ENCODE results near the gene CITED4.

CITED4 gene

GRCh38 chr1:40857737-40858136 lies 4.4 kb downstream of the CITED4 start:
- DNase-seq (ENCODE audit: low read depth in 1 of 2, low spot score in 1 of 2), result no peak
- TF ChIP-seq JUND (IDR thresholded peaks at IDR 0.05; ENCODE audit: low read depth), result no peak
- in situ Hi-C loops (cut with HindIII; ENCODE audit: low pct_unique_long_range_greater_than_20kb, low sequenced_read_pairs), result no loop called here

GRCh38 chr1:40856656-40857302 lies 5.4 kb downstream of the CITED4 start:
- TF ChIP-seq JUND (IDR thresholded peaks at IDR 0.05; ENCODE audit: low read depth), result no peak
- DNase-seq (ENCODE audit: low read depth in 1 of 2, low spot score in 1 of 2), result no peak
- in situ Hi-C loops (cut with HindIII; ENCODE audit: low pct_unique_long_range_greater_than_20kb, low sequenced_read_pairs), result no loop called here

GRCh38 chr1:40856116-40856515 lies 6.0 kb downstream of the CITED4 start:
- DNase-seq (ENCODE audit: low read depth in 1 of 2, low spot score in 1 of 2), result no peak

GRCh38 chr1:40855513-40855912 lies 6.7 kb downstream of the CITED4 start:
- in situ Hi-C loops (cut with HindIII; ENCODE audit: low pct_unique_long_range_greater_than_20kb, low sequenced_read_pairs), result no loop called here
- no peak for DNase-seq (ENCODE audit: low read depth in 1 of 2, low spot score in 1 of 2)
- no peak for TF ChIP-seq JUND (IDR thresholded peaks at IDR 0.05; ENCODE audit: low read depth)

More at GRCh38 chr1:40856116-40856515, 6.0 kb downstream of the CITED4 start:
- TF ChIP-seq JUND (IDR thresholded peaks at IDR 0.05; ENCODE audit: low read depth), result no peak
- in situ Hi-C loops (cut with HindIII; ENCODE audit: low pct_unique_long_range_greater_than_20kb, low sequenced_read_pairs), result no loop called here

GRCh38 chr1:40853885-40854170 lies 8.3 kb downstream of the CITED4 start:
- TF ChIP-seq JUND (IDR thresholded peaks at IDR 0.05; ENCODE audit: low read depth), result no peak
- in situ Hi-C loops (cut with HindIII; ENCODE audit: low pct_unique_long_range_greater_than_20kb, low sequenced_read_pairs), result no loop called here
- DNase-seq (ENCODE audit: low read depth in 1 of 2, low spot score in 1 of 2), result no peak

GRCh38 chr1:40853113-40853884 lies 8.9 kb downstream of the CITED4 start:
- no peak for DNase-seq (ENCODE audit: low read depth in 1 of 2, low spot score in 1 of 2)
- in situ Hi-C loops (cut with HindIII; ENCODE audit: low pct_unique_long_range_greater_than_20kb, low sequenced_read_pairs), result no loop called here
- TF ChIP-seq JUND (IDR thresholded peaks at IDR 0.05; ENCODE audit: low read depth), result no peak

GRCh38 chr1:40851643-40852042 lies 10.5 kb downstream of the CITED4 start:
- in situ Hi-C loops (cut with HindIII; ENCODE audit: low pct_unique_long_range_greater_than_20kb, low sequenced_read_pairs), result no loop called here
- DNase-seq (ENCODE audit: low read depth in 1 of 2, low spot score in 1 of 2), result no peak
- TF ChIP-seq JUND (IDR thresholded peaks at IDR 0.05; ENCODE audit: low read depth), result no peak

- TF ChIP-seq JUND (IDR thresholded peaks at IDR 0.05; ENCODE audit: low read depth), result no peak
- in situ Hi-C loops (cut with HindIII; ENCODE audit: low pct_unique_long_range_greater_than_20kb, low sequenced_read_pairs), result no loop called here
- peak; percentile 30 to 69 for DNase-seq (ENCODE audit: low read depth in 1 of 2, low spot score in 1 of 2)
Observed at GRCh38 chr1:40849801-40850592, 12.2 kb downstream of the CITED4 start.

GRCh38 chr1:40848530-40849189 lies 13.5 kb downstream of the CITED4 start:
- peak; percentile 31 to 88 for DNase-seq (ENCODE audit: low read depth in 1 of 2, low spot score in 1 of 2)
- TF ChIP-seq JUND (IDR thresholded peaks at IDR 0.05; ENCODE audit: low read depth), result no peak
- in situ Hi-C loops (cut with HindIII; ENCODE audit: low pct_unique_long_range_greater_than_20kb, low sequenced_read_pairs), result no loop called here

- no peak for DNase-seq (ENCODE audit: low read depth in 1 of 2, low spot score in 1 of 2)
- no peak for TF ChIP-seq JUND (IDR thresholded peaks at IDR 0.05; ENCODE audit: low read depth)
- in situ Hi-C loops (cut with HindIII; ENCODE audit: low pct_unique_long_range_greater_than_20kb, low sequenced_read_pairs), result no loop called here
Observed at GRCh38 chr1:40847023-40847745, 15.0 kb downstream of the CITED4 start.

GRCh38 chr1:40845895-40846294 lies 16.3 kb downstream of the CITED4 start:
- TF ChIP-seq JUND (IDR thresholded peaks at IDR 0.05; ENCODE audit: low read depth), result no peak
- in situ Hi-C loops (cut with HindIII; ENCODE audit: low pct_unique_long_range_greater_than_20kb, low sequenced_read_pairs), result no loop called here
- DNase-seq (ENCODE audit: low read depth in 1 of 2, low spot score in 1 of 2), result no peak
